Measurements from ENCODE around the gene OSBP.
A peak's percentile ranks its signal among the peaks of the same experiment; 100 is the strongest.
"Not testable (repeated sequence)": the region's sequence is repeated elsewhere in the genome, so short reads cannot be mapped to it uniquely, and the experiment has no call there.

Gene OSBP

DNA sequence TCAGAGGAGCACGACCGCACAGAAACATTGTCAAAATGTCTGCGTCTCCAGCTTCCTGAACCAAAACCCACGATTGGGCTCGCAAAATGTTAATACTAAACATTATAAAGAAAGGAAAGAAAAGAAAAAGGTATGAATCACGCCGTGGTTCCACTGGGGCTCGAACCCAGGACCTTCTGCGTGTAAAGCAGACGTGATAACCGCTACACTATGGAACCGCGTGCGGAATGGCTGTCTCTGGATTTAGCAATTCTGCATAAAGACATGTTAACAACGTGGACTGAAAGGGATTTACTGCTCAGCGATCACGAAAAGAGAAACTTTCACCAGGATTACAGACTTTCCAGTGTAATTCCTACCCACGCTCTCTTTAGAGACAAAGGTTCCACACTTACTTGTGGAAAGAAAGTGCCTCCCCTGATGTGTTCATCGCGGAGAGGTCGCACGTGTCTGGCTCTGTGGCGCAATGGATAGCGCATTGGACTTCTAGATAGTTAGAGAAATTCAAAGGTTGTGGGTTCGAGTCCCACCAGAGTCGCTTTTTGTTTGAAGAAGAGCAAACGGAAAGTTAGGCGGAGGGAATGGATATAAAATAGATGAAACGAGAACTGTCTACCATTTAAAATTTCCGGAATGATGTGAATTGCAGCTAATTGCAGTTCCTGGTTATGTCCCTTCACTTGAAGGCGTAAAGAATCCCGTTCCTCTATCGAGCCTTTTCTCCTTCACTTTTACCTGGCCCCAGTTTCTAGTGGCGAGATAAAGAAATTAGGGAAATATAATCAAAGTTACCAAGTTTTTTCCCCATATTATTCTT, 64.5 kb downstream of the OSBP start:
- Histone ChIP-seq H3K36me3 (ENCODE audit: control insufficient read depth, insufficient read depth, low read length) (no peaks in the 10 kb centered on the region), H3K4me1 (ENCODE audit: control insufficient read depth, insufficient read depth, low read length) (peaks cover 2% of the 10 kb centered on the region), H3K9me3 (ENCODE audit: control insufficient read depth, insufficient read depth, low read length) (no peaks in the 10 kb centered on the region), H3K9ac (ENCODE audit: low read depth, low read length) (peak overlapping the region; percentile 76), H3K27me3 (ENCODE audit: control insufficient read depth, insufficient read depth, low read length) (peaks cover 6% of the 10 kb centered on the region), H3K4me3 (ENCODE audit: low read depth, low read length) (peak overlapping the region; percentile 81)

DNA sequence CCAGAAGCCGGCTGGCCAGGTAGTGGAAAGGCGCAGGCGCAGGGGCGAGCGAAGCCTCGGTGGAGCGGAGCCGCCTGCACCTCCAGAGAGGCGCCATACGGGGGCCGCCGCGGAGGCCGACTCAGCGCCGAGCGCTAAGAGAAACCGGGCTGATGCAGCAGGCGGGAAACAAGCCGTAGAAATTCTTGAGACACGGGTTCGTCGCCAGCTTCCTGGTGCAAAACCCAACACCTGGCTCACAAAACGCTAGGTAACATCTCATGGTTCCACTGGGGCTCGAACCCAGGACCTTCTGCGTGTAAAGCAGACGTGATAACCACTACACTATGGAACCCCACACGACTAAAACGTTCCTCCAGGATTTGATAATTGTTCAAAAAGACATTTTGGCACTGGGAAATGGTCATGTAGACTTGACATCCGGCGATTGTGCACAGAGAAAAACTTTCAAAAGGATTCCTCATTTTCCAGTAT, 65.2 kb downstream of the OSBP start:
- Histone ChIP-seq H3K4me1 (ENCODE audit: control insufficient read depth, insufficient read depth, low read length) (peaks cover 2% of the 10 kb centered on the region), H3K4me3 (ENCODE audit: low read depth, low read length) (peak overlapping the region; percentile 81), H3K36me3 (ENCODE audit: control insufficient read depth, insufficient read depth, low read length) (no peaks in the 10 kb centered on the region), H3K9me3 (ENCODE audit: control insufficient read depth, insufficient read depth, low read length) (no peaks in the 10 kb centered on the region), H3K27me3 (ENCODE audit: control insufficient read depth, insufficient read depth, low read length) (peaks cover 1% of the 10 kb centered on the region), H3K9ac (ENCODE audit: low read depth, low read length) (peak overlapping the region; percentile 76)

DNA sequence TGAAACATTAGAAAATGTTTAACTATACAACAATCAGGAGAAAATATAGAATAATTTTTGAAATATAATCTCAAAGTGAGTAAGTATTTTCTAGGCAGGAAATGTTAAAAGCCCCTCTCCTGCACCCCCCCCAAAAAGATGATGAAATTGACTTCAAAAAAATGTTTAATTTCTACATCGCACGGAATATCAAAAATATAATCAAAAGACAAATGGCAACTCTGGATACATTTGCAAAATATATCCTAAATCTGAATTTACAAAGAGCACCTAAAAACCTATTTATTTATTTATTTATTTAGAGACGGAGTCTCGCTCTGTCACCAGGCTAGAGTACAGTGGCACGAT, 67.3 kb downstream of the OSBP start:
- H3K36me3 ChIP-seq (ENCODE audit: control insufficient read depth, insufficient read depth, low read length) = no peaks in the 10 kb centered on the region
- H3K4me3 ChIP-seq (ENCODE audit: low read depth, low read length) = no peak overlapping the region
- H3K27me3 ChIP-seq (ENCODE audit: control insufficient read depth, insufficient read depth, low read length) = no peaks in the 10 kb centered on the region
- no peak overlapping the region for H3K9ac ChIP-seq (ENCODE audit: low read depth, low read length)
- H3K9me3 ChIP-seq (ENCODE audit: control insufficient read depth, insufficient read depth, low read length) = no peaks in the 10 kb centered on the region
- H3K4me1 ChIP-seq (ENCODE audit: control insufficient read depth, insufficient read depth, low read length) = peaks cover 2% of the 10 kb centered on the region

DNA sequence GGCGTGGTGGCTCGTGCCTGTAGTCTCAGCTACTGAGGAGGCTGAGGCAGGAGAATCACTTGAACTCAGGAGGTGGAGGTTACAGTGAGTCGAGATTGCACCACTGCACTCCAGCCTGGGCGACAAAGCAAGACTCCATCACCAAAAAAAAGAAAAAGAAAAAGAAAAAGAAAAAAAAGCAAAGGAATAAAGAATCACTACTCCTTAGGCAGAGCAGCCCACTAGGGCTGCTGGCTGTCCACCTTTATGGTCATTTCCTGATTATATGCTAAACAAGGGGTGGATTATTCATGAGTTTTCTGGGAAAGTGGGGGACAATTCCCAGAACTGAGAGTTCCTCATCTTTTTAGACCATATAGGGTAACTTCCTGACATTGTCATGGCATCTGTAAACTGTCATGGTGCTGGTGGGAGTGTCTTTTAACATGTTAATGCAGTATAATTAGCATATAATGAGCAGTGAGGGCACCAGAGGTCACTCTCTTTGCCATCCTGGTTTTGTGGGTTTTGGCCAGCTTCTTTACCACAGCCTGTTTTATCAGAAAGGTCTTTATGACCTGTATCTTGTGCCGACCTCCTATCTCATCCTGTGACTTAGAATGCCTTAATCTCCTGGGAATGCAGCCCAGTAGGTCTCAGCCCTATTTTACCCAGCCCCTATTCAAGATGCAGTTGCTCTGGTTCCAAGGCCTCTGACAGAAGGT, 67.8 kb downstream of the OSBP start:
- H3K36me3 ChIP-seq (ENCODE audit: control insufficient read depth, insufficient read depth, low read length); H3K4me1 ChIP-seq (ENCODE audit: control insufficient read depth, insufficient read depth, low read length); H3K9ac ChIP-seq (ENCODE audit: low read depth, low read length); H3K9me3 ChIP-seq (ENCODE audit: control insufficient read depth, insufficient read depth, low read length); H3K27me3 ChIP-seq (ENCODE audit: control insufficient read depth, insufficient read depth, low read length); H3K4me3 ChIP-seq (ENCODE audit: low read depth, low read length): not testable (repeated sequence)

DNA sequence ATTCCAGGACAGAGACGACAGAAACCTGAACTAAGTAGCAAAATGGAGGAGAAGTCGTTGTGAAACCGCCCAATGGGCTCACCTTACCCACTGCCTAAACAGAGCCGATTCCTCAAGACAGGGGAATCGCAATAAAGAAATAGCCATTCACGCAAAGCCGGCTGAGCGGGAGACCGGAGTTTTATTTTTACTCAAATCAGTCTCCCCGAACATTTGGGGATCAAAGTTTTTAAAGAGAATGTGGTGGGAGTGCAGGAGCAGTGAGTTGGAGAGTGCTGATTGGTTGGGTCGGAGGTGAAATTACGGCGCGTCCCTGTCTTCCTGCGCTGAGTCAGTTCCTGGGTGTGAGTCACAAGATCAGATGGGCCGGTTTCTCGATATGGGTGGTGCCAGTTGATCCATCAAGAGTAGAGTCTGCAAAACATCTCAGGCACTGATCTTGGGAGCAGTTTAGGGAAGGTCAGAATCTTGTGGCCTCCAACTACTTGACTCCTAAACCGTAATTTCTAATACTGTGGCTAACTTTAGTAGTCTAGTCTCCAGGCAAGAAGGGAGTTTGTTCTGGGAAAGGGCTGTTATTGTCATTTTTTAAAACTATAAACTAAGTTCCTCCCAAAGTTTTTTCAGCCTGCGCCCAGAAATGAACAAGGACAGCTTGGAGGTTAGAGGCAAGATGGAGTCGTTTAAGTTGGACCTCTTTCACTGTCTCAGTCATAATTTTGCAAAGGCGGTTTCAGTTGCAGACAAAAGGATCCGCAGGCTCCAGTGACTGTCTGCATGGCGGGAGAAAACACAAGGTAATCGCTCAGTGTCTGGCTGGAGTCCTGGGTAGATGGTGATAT, 70.2 kb downstream of the OSBP start:
- Histone ChIP-seq H3K36me3 (ENCODE audit: control insufficient read depth, insufficient read depth, low read length) (no peaks in the 10 kb centered on the region), H3K9ac (ENCODE audit: low read depth, low read length) (peak overlapping the region; percentile 57), H3K4me3 (ENCODE audit: low read depth, low read length) (peak overlapping the region; percentile 27)

DNA sequence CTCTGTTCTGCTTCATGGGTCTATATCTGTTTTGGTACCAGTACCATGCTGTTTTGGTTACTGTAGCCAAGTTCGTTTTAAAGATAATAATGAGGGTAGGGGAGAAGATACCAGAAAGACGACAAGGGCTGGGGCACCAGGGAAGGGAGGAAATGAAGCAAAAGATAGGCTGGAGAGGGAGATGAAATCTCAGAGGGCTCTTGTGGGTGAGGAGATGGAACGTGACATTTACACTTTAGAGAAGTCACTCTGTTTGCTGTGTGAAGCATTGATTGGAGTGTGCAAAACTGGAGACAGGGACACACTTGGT, 70.8 kb downstream of the OSBP start:
- H3K4me3 ChIP-seq (ENCODE audit: low read depth, low read length) = peak overlapping the region; percentile 27
- peak overlapping the region; percentile 57 for H3K9ac ChIP-seq (ENCODE audit: low read depth, low read length)
- H3K4me1 ChIP-seq (ENCODE audit: control insufficient read depth, insufficient read depth, low read length) = peaks cover 2% of the 10 kb centered on the region
- H3K36me3 ChIP-seq (ENCODE audit: control insufficient read depth, insufficient read depth, low read length) = no peaks in the 10 kb centered on the region
- no peaks in the 10 kb centered on the region for H3K9me3 ChIP-seq (ENCODE audit: control insufficient read depth, insufficient read depth, low read length)
- no peaks in the 10 kb centered on the region for H3K27me3 ChIP-seq (ENCODE audit: control insufficient read depth, insufficient read depth, low read length)

More for the DNA sequence above, 70.2 kb downstream of the OSBP start:
- Histone ChIP-seq H3K9me3 (ENCODE audit: control insufficient read depth, insufficient read depth, low read length) (no peaks in the 10 kb centered on the region), H3K27me3 (ENCODE audit: control insufficient read depth, insufficient read depth, low read length) (no peaks in the 10 kb centered on the region), H3K4me1 (ENCODE audit: control insufficient read depth, insufficient read depth, low read length) (peaks cover 2% of the 10 kb centered on the region)

DNA sequence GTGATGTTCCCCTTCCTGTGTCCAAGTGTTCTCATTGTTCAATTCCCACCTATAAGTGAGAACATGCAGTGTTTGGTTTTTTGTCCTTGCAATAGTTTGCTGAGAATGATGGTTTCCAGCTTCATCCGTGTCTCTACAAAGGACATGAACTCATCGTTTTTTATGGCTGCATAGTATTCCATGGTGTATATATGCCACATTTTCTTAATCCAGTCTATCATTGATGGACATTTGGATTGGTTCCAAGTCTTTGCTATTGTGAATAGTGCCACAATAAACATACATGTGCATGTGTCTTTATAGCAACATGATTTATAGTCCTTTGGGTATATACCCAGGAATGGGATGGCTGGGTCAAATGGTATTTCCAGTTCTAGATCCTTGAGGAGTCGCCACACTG, 71.9 kb downstream of the OSBP start:
- H3K9ac ChIP-seq (ENCODE audit: low read depth, low read length) = not testable (repeated sequence)

DNA sequence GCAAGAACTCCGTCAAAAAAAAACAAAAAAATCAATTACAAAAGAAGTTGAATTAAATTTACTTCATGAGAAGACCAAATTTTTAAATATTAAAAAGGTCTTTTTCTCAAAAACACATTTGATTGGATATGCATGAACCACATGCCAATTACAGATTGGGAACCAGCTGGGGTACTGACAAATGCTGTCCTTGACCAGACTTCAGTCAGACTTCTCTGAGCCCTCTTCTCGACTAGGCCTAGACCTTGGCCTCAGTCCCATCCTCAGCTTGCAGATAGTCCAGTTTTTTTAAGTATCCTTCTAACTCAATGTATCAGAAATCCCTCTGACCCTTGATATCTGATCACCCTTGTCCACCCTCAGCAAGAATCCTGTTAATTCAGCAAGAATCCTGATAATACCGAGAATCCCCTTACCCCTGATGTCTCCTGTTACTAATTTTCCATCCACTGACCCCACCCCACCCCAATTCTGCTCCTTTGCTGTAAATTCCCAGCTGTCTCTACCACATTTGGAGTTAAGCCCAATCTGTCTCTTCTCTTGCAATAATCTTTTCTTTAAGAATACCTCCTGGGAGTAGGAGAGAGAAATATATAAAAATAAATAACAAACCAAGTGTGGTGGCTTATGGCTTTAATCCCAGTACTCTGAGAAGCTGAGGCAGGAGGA, 73.3 kb downstream of the OSBP start:
- Histone ChIP-seq H3K9me3 (ENCODE audit: control insufficient read depth, insufficient read depth, low read length) (no peaks in the 10 kb centered on the region), H3K27me3 (ENCODE audit: control insufficient read depth, insufficient read depth, low read length) (no peaks in the 10 kb centered on the region), H3K9ac (ENCODE audit: low read depth, low read length) (no peak overlapping the region), H3K4me1 (ENCODE audit: control insufficient read depth, insufficient read depth, low read length) (no peaks in the 10 kb centered on the region), H3K36me3 (ENCODE audit: control insufficient read depth, insufficient read depth, low read length) (no peaks in the 10 kb centered on the region), H3K4me3 (ENCODE audit: low read depth, low read length) (no peak overlapping the region)

More for the DNA sequence above, 71.9 kb downstream of the OSBP start:
- H3K27me3 ChIP-seq (ENCODE audit: control insufficient read depth, insufficient read depth, low read length); H3K9me3 ChIP-seq (ENCODE audit: control insufficient read depth, insufficient read depth, low read length); H3K4me3 ChIP-seq (ENCODE audit: low read depth, low read length); H3K4me1 ChIP-seq (ENCODE audit: control insufficient read depth, insufficient read depth, low read length); H3K36me3 ChIP-seq (ENCODE audit: control insufficient read depth, insufficient read depth, low read length): not testable (repeated sequence)

DNA sequence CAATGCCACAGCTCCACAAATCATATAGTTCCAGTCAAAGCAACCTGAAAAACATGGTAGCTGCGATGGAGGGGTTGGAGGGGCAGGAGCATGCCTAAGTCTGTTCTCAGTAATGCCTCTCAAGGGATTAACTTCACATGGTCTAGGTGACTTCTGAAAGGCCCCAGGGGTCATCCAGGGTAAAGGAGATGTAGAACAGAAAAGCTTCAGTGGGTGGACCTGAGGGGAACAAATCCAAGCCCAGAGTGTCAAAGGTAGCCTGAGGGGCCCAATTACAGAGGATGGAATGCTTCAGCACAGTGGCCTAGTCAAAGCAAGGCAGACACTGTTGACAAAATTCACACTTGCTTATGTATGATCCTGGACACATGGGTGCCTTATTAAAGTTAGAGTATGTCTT, 80.9 kb downstream of the OSBP start:
- H3K36me3 ChIP-seq (ENCODE audit: control insufficient read depth, insufficient read depth, low read length) = no peaks in the 10 kb centered on the region
- no peaks in the 10 kb centered on the region for H3K4me1 ChIP-seq (ENCODE audit: control insufficient read depth, insufficient read depth, low read length)
- no peak overlapping the region for H3K9ac ChIP-seq (ENCODE audit: low read depth, low read length)
- H3K27me3 ChIP-seq (ENCODE audit: control insufficient read depth, insufficient read depth, low read length) = no peaks in the 10 kb centered on the region
- no peaks in the 10 kb centered on the region for H3K9me3 ChIP-seq (ENCODE audit: control insufficient read depth, insufficient read depth, low read length)
- no peak overlapping the region for H3K4me3 ChIP-seq (ENCODE audit: low read depth, low read length)

DNA sequence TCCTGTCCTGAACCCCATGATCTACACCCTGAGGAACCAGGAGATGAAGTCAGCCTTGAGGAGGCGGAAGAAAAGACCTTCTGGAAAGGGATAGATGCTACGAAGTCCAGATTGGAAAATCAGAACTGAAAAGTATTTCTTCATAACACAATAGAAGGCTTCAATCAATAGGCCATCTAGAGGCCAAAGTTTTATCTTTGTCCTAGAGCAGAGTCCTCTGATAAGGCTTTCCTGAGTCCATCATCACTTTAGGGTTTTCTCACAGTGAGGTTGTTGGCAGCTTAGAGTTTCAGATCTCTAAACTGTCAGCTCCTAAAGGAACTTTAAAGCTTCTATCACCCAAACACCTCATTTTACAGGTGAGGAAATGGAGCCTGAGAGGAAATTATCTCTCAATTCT, 83.0 kb downstream of the OSBP start:
- Histone ChIP-seq H3K36me3 (ENCODE audit: control insufficient read depth, insufficient read depth, low read length) (no peaks in the 10 kb centered on the region), H3K4me1 (ENCODE audit: control insufficient read depth, insufficient read depth, low read length) (peaks cover 7% of the 10 kb centered on the region), H3K27me3 (ENCODE audit: control insufficient read depth, insufficient read depth, low read length) (no peaks in the 10 kb centered on the region), H3K9ac (ENCODE audit: low read depth, low read length) (no peak overlapping the region), H3K9me3 (ENCODE audit: control insufficient read depth, insufficient read depth, low read length) (no peaks in the 10 kb centered on the region), H3K4me3 (ENCODE audit: low read depth, low read length) (no peak overlapping the region)

DNA sequence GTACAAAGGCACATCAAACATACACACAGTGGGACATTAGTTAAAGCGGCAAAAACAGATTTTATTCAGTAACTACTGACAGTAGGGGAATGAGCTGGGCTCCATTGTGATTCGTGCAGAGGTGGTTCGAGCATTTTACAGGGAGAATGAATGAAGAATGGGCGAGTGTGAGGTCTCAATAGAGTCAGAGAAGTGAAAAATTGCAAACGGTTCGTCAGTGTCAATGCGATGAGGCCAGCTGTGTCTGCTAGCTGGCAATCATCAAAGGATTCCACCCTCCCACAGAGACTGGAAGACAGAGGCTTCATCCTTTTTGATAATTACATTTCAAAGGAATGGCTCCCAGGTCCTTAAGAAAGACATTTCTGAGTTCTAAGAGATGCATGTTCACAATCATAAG, 86.9 kb downstream of the OSBP start:
- no peaks in the 10 kb centered on the region for H3K27me3 ChIP-seq (ENCODE audit: control insufficient read depth, insufficient read depth, low read length)
- no peak overlapping the region for H3K4me3 ChIP-seq (ENCODE audit: low read depth, low read length)
- no peaks in the 10 kb centered on the region for H3K36me3 ChIP-seq (ENCODE audit: control insufficient read depth, insufficient read depth, low read length)
- H3K4me1 ChIP-seq (ENCODE audit: control insufficient read depth, insufficient read depth, low read length) = peaks cover 13% of the 10 kb centered on the region
- H3K9ac ChIP-seq (ENCODE audit: low read depth, low read length) = no peak overlapping the region
- H3K9me3 ChIP-seq (ENCODE audit: control insufficient read depth, insufficient read depth, low read length) = no peaks in the 10 kb centered on the region

Data from iPS-15b (cell line).